MCF 10A (cell line): Measurements from ENCODE around the gene COPZ2. TPM values are rescaled to one million over a fixed set of nuclear protein-coding genes. Genes with fewer than 3 reads are reported as not detected.

Experiments used
- BruUV-seq: library from RNA; stranded (reverse); fragments of 400-500 nt; replicated peaks from 2 replicates; lab custom pipeline; 2021; lab: Mats Ljungman, UMichigan
- CTCF ChIA-PET: fragments of 300-600 bp; sonication (Branson Sonifier 250); formaldehyde crosslinking; extraction: SDS; loops from one replicate; lab custom pipeline; 2021; ENCODE audit warnings: antibody characterized with exemption, inconsistent platforms; lab: Yijun Ruan, JAX
- POLR2A ChIA-PET: fragments of 300-600, 350-650 bp; sonication (Branson Sonifier 250); formaldehyde crosslinking; extraction: SDS; loops from one replicate; lab custom pipeline; 2020; ENCODE audit warnings: antibody characterized with exemption, inconsistent platforms; lab: Yijun Ruan, JAX
- DNase-seq: peaks from one replicate; pipeline ENCODE4 v3.0.0-alpha.2; 2018; ENCODE audit not compliant: unreplicated experiment
- H3K27ac Mint-ChIP-seq: one replicate; pipeline ENCODE4 v1.8.0; 2022; ENCODE audit warnings: mild to moderate bottlenecking, low read depth, mixed read lengths; ENCODE audit not compliant: unreplicated experiment
- H3K27me3 Mint-ChIP-seq: one replicate; pipeline ENCODE4 v1.8.0; 2022; ENCODE audit warnings: mixed read lengths; ENCODE audit not compliant: insufficient read depth, unreplicated experiment
- H3K36me3 Mint-ChIP-seq: one replicate; pipeline ENCODE4 v1.8.0; 2022; ENCODE audit warnings: mild to moderate bottlenecking, moderate library complexity, mixed read lengths; ENCODE audit not compliant: insufficient read depth, unreplicated experiment
- H3K4me1 Mint-ChIP-seq: one replicate; pipeline ENCODE4 v1.8.0; 2022; ENCODE audit warnings: mixed read lengths; ENCODE audit not compliant: insufficient read depth, unreplicated experiment
- H3K4me3 Mint-ChIP-seq: one replicate; pipeline ENCODE4 v1.8.0; 2022; ENCODE audit warnings: mild to moderate bottlenecking, moderate library complexity, mixed read lengths; ENCODE audit not compliant: unreplicated experiment
- H3K9me3 Mint-ChIP-seq: one replicate; pipeline ENCODE4 v1.8.0; 2022; ENCODE audit warnings: mixed read lengths; ENCODE audit not compliant: unreplicated experiment
- CTCF ChIP-seq: fragments of 200-600 bp; IDR thresholded peaks from one replicate; pipeline ENCODE4 v1.8.0; 2022; ENCODE audit warnings: antibody characterized with exemption, mild to moderate bottlenecking; ENCODE audit not compliant: unreplicated experiment
- intact Hi-C: fragments of 100-400 bp; cut with micrococcal nuclease; formaldehyde crosslinking; loops from 2 replicates; pipeline ENCODE4 v1.14.1; 2022
- total RNA-seq: library from RNA; stranded (reverse); gene quantifications from 2 replicates; pipeline ENCODE4 v1.2.3, GENCODE V29; 2022

COPZ2 gene
- total RNA-seq, 1 experiment from 2014 or later = not detected

- Mint-ChIP-seq H3K4me1 (peaks cover 6% of the 10 kb centered on the region), H3K9me3 (no peaks in the 10 kb centered on the region), H3K27me3 (no peaks in the 10 kb centered on the region), H3K36me3 (no peaks in the 10 kb centered on the region), H3K4me3 (no peak overlapping the region), H3K27ac (no peak overlapping the region)
- intact Hi-C loops = no loop called here
- no TSS peak for BruUV-seq
- TF ChIP-seq CTCF = no peak
- DNase-seq = no peak
- CTCF ChIA-PET = interaction anchor here (0.7 to 1.7 kb wide), 4 partner anchors 14 to 352 kb away, joined by 3 to 7 read pairs (median 4); no protein-coding TSS in a partner anchor
- POLR2A ChIA-PET = no interaction called here
These were observed 27.4 kb downstream of the COPZ2 start for GRCh38 chr17:48010193-48010592.

- intact Hi-C loops = no loop called here
- CTCF ChIA-PET = interaction anchor here (0.8 to 1.1 kb wide), 3 partner anchors 28 to 48 kb away, joined by 3 to 4 read pairs (median 3); partner anchors contain the start of gene CDK5RAP3
- POLR2A ChIA-PET = no interaction called here
These were observed 30.5 kb downstream of the COPZ2 start for GRCh38 chr17:48006936-48007709.

GRCh38 chr17:48004983-48005382 is 32.6 kb downstream of the COPZ2 start:
- POLR2A ChIA-PET = interaction anchor here (0.9 kb wide), 1 partner anchor 58 kb away, joined by 3 read pairs; no protein-coding TSS in a partner anchor
- BruUV-seq = no TSS peak
- DNase-seq = no peak
- Mint-ChIP-seq H3K27ac (no peak overlapping the region), H3K27me3 (no peaks in the 10 kb centered on the region), H3K36me3 (no peaks in the 10 kb centered on the region), H3K4me3 (no peak overlapping the region), H3K4me1 (peaks cover 8% of the 10 kb centered on the region), H3K9me3 (no peaks in the 10 kb centered on the region)
- CTCF ChIA-PET = interaction anchor here (0.7 to 1.2 kb wide), 2 partner anchors 24 to 116 kb away, joined by 3 to 5 read pairs; no protein-coding TSS in a partner anchor
- TF ChIP-seq CTCF = no peak
- intact Hi-C loops = no loop called here

More at GRCh38 chr17:48006936-48007709, 30.5 kb downstream of the COPZ2 start:
- TF ChIP-seq CTCF = no peak
- Mint-ChIP-seq H3K4me1 (peaks cover 15% of the 10 kb centered on the region), H3K36me3 (no peaks in the 10 kb centered on the region), H3K9me3 (no peaks in the 10 kb centered on the region), H3K27ac (no peak overlapping the region), H3K4me3 (no peak overlapping the region), H3K27me3 (no peaks in the 10 kb centered on the region)
- no TSS peak for BruUV-seq
- DNase-seq = no peak

GRCh38 chr17:48003417-48004151 is 34.0 kb downstream of the COPZ2 start:
- no peaks in the 10 kb centered on the region for H3K27me3 Mint-ChIP-seq
- no peak overlapping the region for H3K4me3 Mint-ChIP-seq
- no peak for DNase-seq
- H3K9me3 Mint-ChIP-seq = no peaks in the 10 kb centered on the region
- H3K27ac Mint-ChIP-seq = no peak overlapping the region
- ChIA-PET CTCF (interaction anchor here (0.7 to 1.8 kb wide), 7 partner anchors 14 to 112 kb away, joined by 3 to 8 read pairs (median 3); no protein-coding TSS in a partner anchor), POLR2A (interaction anchor here (1.1 to 1.4 kb wide), 3 partner anchors 15 to 32 kb away, joined by 3 to 7 read pairs (median 6); partner anchors contain the start of gene CDK5RAP3)
- no peak for TF ChIP-seq CTCF
- intact Hi-C loops = no loop called here
- peaks cover 8% of the 10 kb centered on the region for H3K4me1 Mint-ChIP-seq
- H3K36me3 Mint-ChIP-seq = no peaks in the 10 kb centered on the region
- BruUV-seq = no TSS peak
